ENCODE results near the gene ITPR1.

Gene ITPR1

GRCh38 chr3:4534906-4535305 is 41.8 kb downstream of the ITPR1 start:
- DNase-seq: no peak

GRCh38 chr3:4536260-4536659 is 43.1 kb downstream of the ITPR1 start:
- no peak for DNase-seq

GRCh38 chr3:4540267-4540666 is 47.1 kb downstream of the ITPR1 start:
- DNase-seq: no peak

GRCh38 chr3:4543110-4543509 is 50.0 kb downstream of the ITPR1 start:
- no peak for DNase-seq

- no peak for DNase-seq
These were observed 53.4 kb downstream of the ITPR1 start for GRCh38 chr3:4546346-4547178.

GRCh38 chr3:4547799-4548198 is 54.7 kb downstream of the ITPR1 start:
- no peak for DNase-seq

GRCh38 chr3:4548356-4548755 is 55.2 kb downstream of the ITPR1 start:
- DNase-seq: no peak

GRCh38 chr3:4548780-4549179 is 55.6 kb downstream of the ITPR1 start:
- no peak for DNase-seq

- no peak for DNase-seq
These were observed 56.7 kb downstream of the ITPR1 start for GRCh38 chr3:4549896-4550295.

- DNase-seq: no peak
These were observed 58.0 kb downstream of the ITPR1 start for GRCh38 chr3:4551051-4551711.

- no peak for DNase-seq
These were observed 58.8 kb downstream of the ITPR1 start for GRCh38 chr3:4551794-4552442.

GRCh38 chr3:4552811-4553210 is 59.7 kb downstream of the ITPR1 start:
- no peak for DNase-seq

GRCh38 chr3:4561661-4562060 is 68.5 kb downstream of the ITPR1 start:
- DNase-seq: no peak

- no peak for DNase-seq
These were observed 69.4 kb downstream of the ITPR1 start for GRCh38 chr3:4562595-4562994.

GRCh38 chr3:4564270-4564669 is 71.1 kb downstream of the ITPR1 start:
- no peak for DNase-seq

- DNase-seq: no peak
These were observed 71.9 kb downstream of the ITPR1 start for GRCh38 chr3:4564928-4565586.

GRCh38 chr3:4565809-4566501 is 72.8 kb downstream of the ITPR1 start:
- DNase-seq: no peak

GRCh38 chr3:4568841-4569240 is 75.7 kb downstream of the ITPR1 start:
- no peak for DNase-seq

- no peak for DNase-seq
These were observed 77.9 kb downstream of the ITPR1 start for GRCh38 chr3:4570840-4571621.

GRCh38 chr3:4571690-4572334 is 78.7 kb downstream of the ITPR1 start:
- no peak for DNase-seq

GRCh38 chr3:4573153-4573552 is 80.0 kb downstream of the ITPR1 start:
- no peak for DNase-seq
